ENCODE results near the gene OR5A2. TPM values are rescaled to one million over a fixed set of nuclear protein-coding genes. Genes with fewer than 3 reads are reported as not detected.

OR5A2 gene
- not detected for total RNA-seq

DNA sequence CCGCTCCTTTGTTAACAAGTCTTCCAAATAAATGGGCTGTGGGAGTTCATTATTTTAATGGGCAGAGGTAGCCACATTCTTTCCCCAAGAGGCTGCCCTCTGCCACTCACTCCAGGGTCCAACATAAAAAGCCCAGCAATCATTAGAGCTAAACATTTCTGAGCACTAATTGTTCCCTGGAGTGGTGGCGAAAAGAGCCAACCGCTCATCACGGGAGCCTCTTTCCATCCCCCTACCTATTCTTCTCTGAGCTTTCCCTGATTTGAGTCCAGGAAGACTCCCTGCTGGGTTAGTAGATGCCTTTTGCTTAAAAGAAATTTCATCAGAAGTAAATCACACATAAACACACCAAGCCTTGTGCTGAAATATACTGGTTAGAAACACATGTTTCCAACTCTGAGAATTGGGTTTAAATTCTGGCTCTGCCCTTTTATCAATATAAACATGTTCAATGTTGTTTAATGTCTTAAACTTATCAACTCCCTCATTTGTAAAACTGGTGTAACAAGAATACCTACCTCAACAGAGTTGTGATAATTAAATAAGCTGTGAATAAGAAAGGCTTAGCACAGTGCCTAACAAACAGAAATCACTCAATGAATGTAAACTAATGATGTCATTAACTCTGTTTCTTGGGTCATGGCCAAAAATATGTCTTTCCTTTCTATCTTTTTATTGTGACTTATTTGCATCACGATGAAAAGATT lies at the start of gene OR5A2:
OR5A2 (minus strand) TSS at position 53 of the 707 bp plus-strand sequence. CDS start 3,460 bp downstream, outside the sequence.
- no peak for TF ChIP-seq POLR2AphosphoS5 (IDR thresholded peaks at IDR 0.05)
- no peak for TF ChIP-seq POLR2A (IDR thresholded peaks at IDR 0.05; ENCODE audit: low read depth)
- TF ChIP-seq CTCF (IDR thresholded peaks at IDR 0.05): no peak
- no peak for TF ChIP-seq EP300 (IDR thresholded peaks at IDR 0.05)
- intact Hi-C loops (cut with DNase I): no loop called here
- H3K4me3 ChIP-seq: no peak within 1 kb of the TSS
- no peaks in the 10 kb centered on the region for H3K36me3 ChIP-seq
- H3K27me3 ChIP-seq: no peaks in the 10 kb centered on the region
- H3K4me1 ChIP-seq: no peaks in the 10 kb centered on the region
- no peak within 1 kb of the TSS for H3K27ac ChIP-seq (replicated peaks in 1 of 4)
- H3K9me3 ChIP-seq: no peaks in the 10 kb centered on the region
- DNase-seq (ENCODE audit: extremely low spot score): no peak
- WGBS: 73% methylated on average over 5 of the region's 5 CpGs

DNA sequence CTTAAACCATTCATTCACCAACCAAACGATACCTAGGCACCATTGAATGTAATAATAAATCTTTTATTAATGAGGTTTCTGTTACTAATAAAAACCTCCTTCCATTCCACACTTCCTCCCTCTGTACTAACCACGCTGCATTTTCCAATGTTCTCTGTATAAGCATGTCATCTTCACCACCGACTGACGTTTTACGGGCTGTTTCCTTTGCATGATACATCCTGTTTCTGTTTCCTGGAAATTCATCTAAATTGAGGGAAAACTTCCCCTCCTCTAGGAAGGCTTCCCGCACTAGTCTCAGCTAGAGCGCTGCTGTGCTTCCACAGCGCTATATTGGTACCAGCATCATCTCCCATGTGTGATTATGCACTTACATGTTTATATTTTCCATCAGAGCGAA lies 49.0 kb upstream of the OR5A2 start:
- Histone ChIP-seq H3K36me3 (no peaks in the 10 kb centered on the region), H3K4me1 (no peaks in the 10 kb centered on the region), H3K9me3 (no peaks in the 10 kb centered on the region), H3K27ac (replicated peaks in 1 of 4) (no peak overlapping the region), H3K4me3 (no peak overlapping the region), H3K27me3 (no peaks in the 10 kb centered on the region)
- intact Hi-C loops (cut with DNase I): no loop called here
- TF ChIP-seq CTCF (IDR thresholded peaks at IDR 0.05) (no peak), EP300 (IDR thresholded peaks at IDR 0.05) (no peak), POLR2AphosphoS5 (IDR thresholded peaks at IDR 0.05) (no peak), POLR2A (IDR thresholded peaks at IDR 0.05; ENCODE audit: low read depth) (no peak)
- WGBS: 67% methylated on average over 9 of the region's 9 CpGs
- no peak for DNase-seq (ENCODE audit: extremely low spot score)

DNA sequence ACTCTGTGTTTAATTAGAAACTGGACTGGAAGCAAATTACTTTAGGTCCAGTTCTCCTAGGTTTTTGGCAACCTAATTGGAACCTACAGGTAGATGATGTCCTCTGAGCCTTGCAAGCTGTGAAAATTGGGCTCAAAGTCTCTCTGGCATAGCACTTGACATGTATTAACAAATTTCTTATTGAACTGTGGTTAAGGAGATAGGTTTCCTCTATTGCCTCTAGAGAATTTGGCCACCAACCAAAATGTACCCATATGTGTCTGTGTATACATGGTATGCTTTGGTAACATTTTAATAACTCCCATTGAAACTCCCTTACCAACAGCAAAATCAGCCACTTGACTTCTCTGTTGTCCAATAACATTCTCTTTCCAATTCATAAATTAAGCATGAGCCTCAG lies 46.8 kb upstream of the OR5A2 start, which contains the start of gene OR4D10:
OR4D10 (plus strand) TSS at position 301 of the 400 bp plus-strand sequence. CDS start 4,115 bp downstream, outside the sequence.
- Histone ChIP-seq H3K27me3 (no peaks in the 10 kb centered on the region), H3K36me3 (no peaks in the 10 kb centered on the region), H3K27ac (replicated peaks in 1 of 4) (no peak within 1 kb of the TSS), H3K4me3 (no peak within 1 kb of the TSS), H3K4me1 (no peaks in the 10 kb centered on the region), H3K9me3 (no peaks in the 10 kb centered on the region)
- no peak for DNase-seq (ENCODE audit: extremely low spot score)
- intact Hi-C loops (cut with DNase I): no loop called here
- TF ChIP-seq POLR2A (IDR thresholded peaks at IDR 0.05; ENCODE audit: low read depth) (no peak), CTCF (IDR thresholded peaks at IDR 0.05) (no peak), EP300 (IDR thresholded peaks at IDR 0.05) (no peak), POLR2AphosphoS5 (IDR thresholded peaks at IDR 0.05) (no peak)

DNA sequence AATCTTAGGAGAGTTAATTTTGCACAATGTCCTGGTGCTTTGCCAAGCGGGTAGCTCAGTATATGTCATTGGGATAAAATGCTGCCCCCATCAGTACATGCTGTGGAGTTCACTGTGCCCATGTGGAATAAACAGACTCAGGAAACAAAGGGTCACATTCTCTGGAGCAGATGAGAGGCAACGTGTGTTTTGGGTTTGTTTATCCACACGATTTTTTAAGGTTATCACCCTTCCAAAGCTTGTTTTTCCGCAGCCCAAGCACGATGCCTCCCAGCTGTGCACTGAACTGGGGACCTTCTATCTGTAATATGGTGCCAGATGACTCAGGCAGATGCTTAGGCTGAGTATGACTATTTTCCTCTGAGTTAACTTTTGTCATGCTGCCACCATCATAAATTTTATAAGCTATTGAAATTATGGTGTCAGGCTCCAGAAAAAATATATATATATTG lies 37.0 kb upstream of the OR5A2 start:
- no peak for DNase-seq (ENCODE audit: extremely low spot score)
- no peak for TF ChIP-seq POLR2A (IDR thresholded peaks at IDR 0.05; ENCODE audit: low read depth)
- H3K27ac ChIP-seq (replicated peaks in 1 of 4): no peak overlapping the region
- H3K36me3 ChIP-seq: no peaks in the 10 kb centered on the region
- intact Hi-C loops (cut with DNase I): no loop called here
- no peaks in the 10 kb centered on the region for H3K27me3 ChIP-seq
- WGBS: 33% methylated on average over 5 of the region's 5 CpGs
- H3K4me3 ChIP-seq: no peak overlapping the region
- H3K4me1 ChIP-seq: peaks cover 0 to 3% (median 0%) of the 10 kb centered on the region in 4 donors
- H3K9me3 ChIP-seq: no peaks in the 10 kb centered on the region

- intact Hi-C loops (cut with DNase I): no loop called here
Measured at GRCh38 chr11:59459916-59460315, 33.7 kb upstream of the OR5A2 start.

More at GRCh38 chr11:59459916-59460315, 33.7 kb upstream of the OR5A2 start:
- Histone ChIP-seq H3K36me3 (no peaks in the 10 kb centered on the region), H3K4me3 (no peak overlapping the region), H3K27me3 (no peaks in the 10 kb centered on the region), H3K4me1 (peaks cover 0 to 3% (median 0%) of the 10 kb centered on the region in 4 donors), H3K27ac (replicated peaks in 1 of 4) (no peak overlapping the region), H3K9me3 (no peaks in the 10 kb centered on the region)
- TF ChIP-seq POLR2AphosphoS5 (IDR thresholded peaks at IDR 0.05) (no peak), EP300 (IDR thresholded peaks at IDR 0.05) (no peak), POLR2A (IDR thresholded peaks at IDR 0.05; ENCODE audit: low read depth) (no peak), CTCF (IDR thresholded peaks at IDR 0.05) (no peak)
- no peak for DNase-seq (ENCODE audit: extremely low spot score)
- 79% methylated on average over 3 of the region's 3 CpGs for WGBS

Data from esophagus muscularis mucosa (tissue), 4 donors.